ENCODE measurements around the gene CAVIN2.

DNA sequence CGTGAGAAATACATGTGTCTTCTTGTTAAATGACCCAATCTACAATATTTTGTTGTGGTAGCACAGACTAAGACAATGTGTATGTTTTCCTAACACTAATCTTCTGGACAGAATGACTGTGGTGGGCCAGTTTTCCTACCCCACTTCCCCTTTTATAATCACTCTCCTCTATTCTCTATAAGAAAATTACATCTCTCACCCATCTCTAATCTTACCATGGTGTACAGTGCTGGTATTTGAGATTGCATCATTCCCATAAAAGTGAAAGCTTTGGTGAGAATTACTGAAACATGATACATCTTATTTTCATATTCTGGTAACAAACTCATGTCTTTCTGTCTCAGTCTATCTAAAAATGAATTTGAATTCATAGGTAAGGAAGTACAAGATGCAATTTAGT, 40.5 kb downstream of the CAVIN2 start:
- TF ChIP-seq, protein P1, sequence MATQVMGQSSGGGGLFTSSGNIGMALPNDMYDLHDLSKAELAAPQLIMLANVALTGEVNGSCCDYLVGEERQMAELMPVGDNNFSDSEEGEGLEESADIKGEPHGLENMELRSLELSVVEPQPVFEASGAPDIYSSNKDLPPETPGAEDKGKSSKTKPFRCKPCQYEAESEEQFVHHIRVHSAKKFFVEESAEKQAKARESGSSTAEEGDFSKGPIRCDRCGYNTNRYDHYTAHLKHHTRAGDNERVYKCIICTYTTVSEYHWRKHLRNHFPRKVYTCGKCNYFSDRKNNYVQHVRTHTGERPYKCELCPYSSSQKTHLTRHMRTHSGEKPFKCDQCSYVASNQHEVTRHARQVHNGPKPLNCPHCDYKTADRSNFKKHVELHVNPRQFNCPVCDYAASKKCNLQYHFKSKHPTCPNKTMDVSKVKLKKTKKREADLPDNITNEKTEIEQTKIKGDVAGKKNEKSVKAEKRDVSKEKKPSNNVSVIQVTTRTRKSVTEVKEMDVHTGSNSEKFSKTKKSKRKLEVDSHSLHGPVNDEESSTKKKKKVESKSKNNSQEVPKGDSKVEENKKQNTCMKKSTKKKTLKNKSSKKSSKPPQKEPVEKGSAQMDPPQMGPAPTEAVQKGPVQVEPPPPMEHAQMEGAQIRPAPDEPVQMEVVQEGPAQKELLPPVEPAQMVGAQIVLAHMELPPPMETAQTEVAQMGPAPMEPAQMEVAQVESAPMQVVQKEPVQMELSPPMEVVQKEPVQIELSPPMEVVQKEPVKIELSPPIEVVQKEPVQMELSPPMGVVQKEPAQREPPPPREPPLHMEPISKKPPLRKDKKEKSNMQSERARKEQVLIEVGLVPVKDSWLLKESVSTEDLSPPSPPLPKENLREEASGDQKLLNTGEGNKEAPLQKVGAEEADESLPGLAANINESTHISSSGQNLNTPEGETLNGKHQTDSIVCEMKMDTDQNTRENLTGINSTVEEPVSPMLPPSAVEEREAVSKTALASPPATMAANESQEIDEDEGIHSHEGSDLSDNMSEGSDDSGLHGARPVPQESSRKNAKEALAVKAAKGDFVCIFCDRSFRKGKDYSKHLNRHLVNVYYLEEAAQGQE (IDR thresholded peaks at IDR 0.05; ENCODE audit: low read depth, low read length) = no peak
- TF ChIP-seq, protein P2, sequence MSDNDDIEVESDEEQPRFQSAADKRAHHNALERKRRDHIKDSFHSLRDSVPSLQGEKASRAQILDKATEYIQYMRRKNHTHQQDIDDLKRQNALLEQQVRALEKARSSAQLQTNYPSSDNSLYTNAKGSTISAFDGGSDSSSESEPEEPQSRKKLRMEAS (IDR thresholded peaks at IDR 0.05; ENCODE audit: low read depth) = no peak
- TF ChIP-seq EP300 (IDR thresholded peaks at IDR 0.05; ENCODE audit: borderline replicate concordance in 1 of 2, low read depth in 1 of 2, low read length in 1 of 2) = no peak
- TF ChIP-seq, protein P3, sequence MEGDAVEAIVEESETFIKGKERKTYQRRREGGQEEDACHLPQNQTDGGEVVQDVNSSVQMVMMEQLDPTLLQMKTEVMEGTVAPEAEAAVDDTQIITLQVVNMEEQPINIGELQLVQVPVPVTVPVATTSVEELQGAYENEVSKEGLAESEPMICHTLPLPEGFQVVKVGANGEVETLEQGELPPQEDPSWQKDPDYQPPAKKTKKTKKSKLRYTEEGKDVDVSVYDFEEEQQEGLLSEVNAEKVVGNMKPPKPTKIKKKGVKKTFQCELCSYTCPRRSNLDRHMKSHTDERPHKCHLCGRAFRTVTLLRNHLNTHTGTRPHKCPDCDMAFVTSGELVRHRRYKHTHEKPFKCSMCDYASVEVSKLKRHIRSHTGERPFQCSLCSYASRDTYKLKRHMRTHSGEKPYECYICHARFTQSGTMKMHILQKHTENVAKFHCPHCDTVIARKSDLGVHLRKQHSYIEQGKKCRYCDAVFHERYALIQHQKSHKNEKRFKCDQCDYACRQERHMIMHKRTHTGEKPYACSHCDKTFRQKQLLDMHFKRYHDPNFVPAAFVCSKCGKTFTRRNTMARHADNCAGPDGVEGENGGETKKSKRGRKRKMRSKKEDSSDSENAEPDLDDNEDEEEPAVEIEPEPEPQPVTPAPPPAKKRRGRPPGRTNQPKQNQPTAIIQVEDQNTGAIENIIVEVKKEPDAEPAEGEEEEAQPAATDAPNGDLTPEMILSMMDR (IDR thresholded peaks at IDR 0.05) = no peak
- TF ChIP-seq FOXM1 (IDR thresholded peaks at IDR 0.05; ENCODE audit: low read depth) = no peak
- TF ChIP-seq TEAD4 (IDR thresholded peaks at IDR 0.05; ENCODE audit: borderline replicate concordance, insufficient read depth) = no peak
- TF ChIP-seq, protein P4, sequence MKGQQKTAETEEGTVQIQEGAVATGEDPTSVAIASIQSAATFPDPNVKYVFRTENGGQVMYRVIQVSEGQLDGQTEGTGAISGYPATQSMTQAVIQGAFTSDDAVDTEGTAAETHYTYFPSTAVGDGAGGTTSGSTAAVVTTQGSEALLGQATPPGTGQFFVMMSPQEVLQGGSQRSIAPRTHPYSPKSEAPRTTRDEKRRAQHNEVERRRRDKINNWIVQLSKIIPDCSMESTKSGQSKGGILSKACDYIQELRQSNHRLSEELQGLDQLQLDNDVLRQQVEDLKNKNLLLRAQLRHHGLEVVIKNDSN (IDR thresholded peaks at IDR 0.05; ENCODE audit: borderline replicate concordance, low read depth) = no peak
- TF ChIP-seq CHD2 (IDR thresholded peaks at IDR 0.05; ENCODE audit: low read length, partially characterized antibody) = no peak
- TF ChIP-seq POLR2AphosphoS5 (IDR thresholded peaks at IDR 0.05; ENCODE audit: low read depth, low read length) = no peak
- no peak for TF ChIP-seq TCF12 (IDR thresholded peaks at IDR 0.05)
- TF ChIP-seq RFX5 (IDR thresholded peaks at IDR 0.05; ENCODE audit: low read length) = no peak
- no peak for TF ChIP-seq RCOR1 (IDR thresholded peaks at IDR 0.05; ENCODE audit: low read length)

Data from SK-N-SH (cell line).